AG10803 (cell line): ENCODE measurements around the gene LYL1.

ENCODE experiments used
- DNase-seq: peaks from one replicate; pipeline ENCODE4 v3.0.0; 2010; ENCODE audit warnings: low read depth
- H3K4me3 ChIP-seq: 2 replicates; pipeline ENCODE4 v1.5.1; 2011; ENCODE audit warnings: mild to moderate bottlenecking, low read length, control low read depth
- TF ChIP-seq, protein P1 (sequence below): conservative IDR thresholded peaks from 2 replicates; pipeline ENCODE4 v1.5.1; 2011; ENCODE audit warnings: mild to moderate bottlenecking, low read length, control low read depth, inconsistent platforms

Gene LYL1

GRCh38 chr19:13089857-13090507 lies 12.7 kb downstream of the LYL1 start:
- TF ChIP-seq, protein P1, sequence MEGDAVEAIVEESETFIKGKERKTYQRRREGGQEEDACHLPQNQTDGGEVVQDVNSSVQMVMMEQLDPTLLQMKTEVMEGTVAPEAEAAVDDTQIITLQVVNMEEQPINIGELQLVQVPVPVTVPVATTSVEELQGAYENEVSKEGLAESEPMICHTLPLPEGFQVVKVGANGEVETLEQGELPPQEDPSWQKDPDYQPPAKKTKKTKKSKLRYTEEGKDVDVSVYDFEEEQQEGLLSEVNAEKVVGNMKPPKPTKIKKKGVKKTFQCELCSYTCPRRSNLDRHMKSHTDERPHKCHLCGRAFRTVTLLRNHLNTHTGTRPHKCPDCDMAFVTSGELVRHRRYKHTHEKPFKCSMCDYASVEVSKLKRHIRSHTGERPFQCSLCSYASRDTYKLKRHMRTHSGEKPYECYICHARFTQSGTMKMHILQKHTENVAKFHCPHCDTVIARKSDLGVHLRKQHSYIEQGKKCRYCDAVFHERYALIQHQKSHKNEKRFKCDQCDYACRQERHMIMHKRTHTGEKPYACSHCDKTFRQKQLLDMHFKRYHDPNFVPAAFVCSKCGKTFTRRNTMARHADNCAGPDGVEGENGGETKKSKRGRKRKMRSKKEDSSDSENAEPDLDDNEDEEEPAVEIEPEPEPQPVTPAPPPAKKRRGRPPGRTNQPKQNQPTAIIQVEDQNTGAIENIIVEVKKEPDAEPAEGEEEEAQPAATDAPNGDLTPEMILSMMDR = no peak
- no peak for DNase-seq

GRCh38 chr19:13089139-13089856 lies 13.4 kb downstream of the LYL1 start:
- no peak overlapping the region for H3K4me3 ChIP-seq
- no peak for DNase-seq
- TF ChIP-seq, protein P1 = peak; percentile 53

More at GRCh38 chr19:13089857-13090507, 12.7 kb downstream of the LYL1 start:
- no peak overlapping the region for H3K4me3 ChIP-seq

GRCh38 chr19:13087795-13088537 lies 14.7 kb downstream of the LYL1 start:
- TF ChIP-seq, protein P1 = no peak
- no peak overlapping the region for H3K4me3 ChIP-seq
- DNase-seq = no peak

DNA sequence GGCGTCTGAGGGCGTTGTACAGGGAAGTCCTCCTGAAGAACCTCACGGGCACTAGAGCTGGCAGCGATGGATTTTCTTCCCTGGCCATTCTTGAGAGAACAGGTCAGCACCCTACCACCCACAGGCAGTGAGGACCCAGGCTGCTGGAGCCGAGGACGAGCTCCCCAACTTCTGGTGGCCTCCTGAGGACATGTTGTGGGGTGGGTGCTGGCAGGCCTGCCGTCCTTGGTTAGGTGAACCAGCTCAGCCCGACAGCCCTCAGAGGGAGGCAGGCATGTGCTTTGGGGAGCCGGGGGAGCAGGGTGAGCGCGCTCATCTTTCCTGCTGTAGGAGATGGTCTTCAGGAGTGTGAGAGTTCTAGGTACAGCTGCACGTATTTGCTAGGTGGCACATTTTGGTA lies 15.4 kb downstream of the LYL1 start:
- DNase-seq = no peak
- no peak overlapping the region for H3K4me3 ChIP-seq
- TF ChIP-seq, protein P1 = no peak

- DNase-seq = no peak
- TF ChIP-seq, protein P1 = no peak
- H3K4me3 ChIP-seq = no peak overlapping the region
Measured at GRCh38 chr19:13086341-13086740, 16.3 kb downstream of the LYL1 start.

GRCh38 chr19:13085666-13086065 lies 17.0 kb downstream of the LYL1 start:
- DNase-seq = no peak
- H3K4me3 ChIP-seq = no peak overlapping the region
- TF ChIP-seq, protein P1 = no peak
